ENCODE measurements around the gene HEATR5A.
"Not testable (repeated sequence)": the region's sequence is repeated elsewhere in the genome, so short reads cannot be mapped to it uniquely, and the experiment has no call there.

Gene HEATR5A

GRCh38 chr14:31320922-31321766 is 99.2 kb downstream of the HEATR5A start:
- DNase-seq, result no peak

- no peak for DNase-seq
Observed at GRCh38 chr14:31320216-31320615, 100.1 kb downstream of the HEATR5A start.

GRCh38 chr14:31319701-31320100 is 100.6 kb downstream of the HEATR5A start:
- DNase-seq, result no peak

- DNase-seq, result no peak
Observed at GRCh38 chr14:31312934-31313333, 107.4 kb downstream of the HEATR5A start.

GRCh38 chr14:31312370-31312769 is 108.0 kb downstream of the HEATR5A start:
- not testable (repeated sequence) for DNase-seq

- no peak for DNase-seq
Observed at GRCh38 chr14:31307618-31308017, 112.7 kb downstream of the HEATR5A start.

GRCh38 chr14:31307198-31307597 is 113.2 kb downstream of the HEATR5A start:
- no peak for DNase-seq

- no peak for DNase-seq
Observed at GRCh38 chr14:31303654-31304053, 116.7 kb downstream of the HEATR5A start.

- no peak for DNase-seq
Observed at GRCh38 chr14:31300883-31301282, 119.5 kb downstream of the HEATR5A start.

- DNase-seq, result no peak
Observed at GRCh38 chr14:31300296-31300695, 120.1 kb downstream of the HEATR5A start.

- no peak for DNase-seq
Observed at GRCh38 chr14:31297701-31298344, 122.5 kb downstream of the HEATR5A start.

GRCh38 chr14:31297112-31297511 is 123.2 kb downstream of the HEATR5A start:
- no peak for DNase-seq

GRCh38 chr14:31294746-31295405 is 125.5 kb downstream of the HEATR5A start:
- no peak for DNase-seq

- no peak for DNase-seq
Observed at GRCh38 chr14:31292937-31293616, 127.3 kb downstream of the HEATR5A start.

GRCh38 chr14:31291210-31291609 is 129.1 kb downstream of the HEATR5A start:
- DNase-seq, result no peak

- no peak for DNase-seq
Observed at GRCh38 chr14:31287294-31287972, 132.9 kb downstream of the HEATR5A start.

- no peak for DNase-seq
Observed at GRCh38 chr14:31286456-31287293, 133.7 kb downstream of the HEATR5A start.

GRCh38 chr14:31283578-31284252 is 136.6 kb downstream of the HEATR5A start:
- DNase-seq, result no peak

- no peak for DNase-seq
Observed at GRCh38 chr14:31283153-31283552, 137.2 kb downstream of the HEATR5A start.

GRCh38 chr14:31280871-31281220 is 139.5 kb downstream of the HEATR5A start:
- no peak for DNase-seq

Measured in CD4-positive, alpha-beta T cell treated with Interleukin-4 for 4 hours (primary cell).